HG03571 (cell line): ENCODE results near the gene FGF22.
"Not testable (repeated sequence)": the region's sequence is repeated elsewhere in the genome, so short reads cannot be mapped to it uniquely, and the experiment has no call there.

Source experiments
- ATAC-seq: cut with Tn5 transposase; IDR thresholded peaks from one replicate; pipeline ENCODE4 v1.9.1; 2021; ENCODE audit not compliant: unreplicated experiment

The FGF22 gene

DNA sequence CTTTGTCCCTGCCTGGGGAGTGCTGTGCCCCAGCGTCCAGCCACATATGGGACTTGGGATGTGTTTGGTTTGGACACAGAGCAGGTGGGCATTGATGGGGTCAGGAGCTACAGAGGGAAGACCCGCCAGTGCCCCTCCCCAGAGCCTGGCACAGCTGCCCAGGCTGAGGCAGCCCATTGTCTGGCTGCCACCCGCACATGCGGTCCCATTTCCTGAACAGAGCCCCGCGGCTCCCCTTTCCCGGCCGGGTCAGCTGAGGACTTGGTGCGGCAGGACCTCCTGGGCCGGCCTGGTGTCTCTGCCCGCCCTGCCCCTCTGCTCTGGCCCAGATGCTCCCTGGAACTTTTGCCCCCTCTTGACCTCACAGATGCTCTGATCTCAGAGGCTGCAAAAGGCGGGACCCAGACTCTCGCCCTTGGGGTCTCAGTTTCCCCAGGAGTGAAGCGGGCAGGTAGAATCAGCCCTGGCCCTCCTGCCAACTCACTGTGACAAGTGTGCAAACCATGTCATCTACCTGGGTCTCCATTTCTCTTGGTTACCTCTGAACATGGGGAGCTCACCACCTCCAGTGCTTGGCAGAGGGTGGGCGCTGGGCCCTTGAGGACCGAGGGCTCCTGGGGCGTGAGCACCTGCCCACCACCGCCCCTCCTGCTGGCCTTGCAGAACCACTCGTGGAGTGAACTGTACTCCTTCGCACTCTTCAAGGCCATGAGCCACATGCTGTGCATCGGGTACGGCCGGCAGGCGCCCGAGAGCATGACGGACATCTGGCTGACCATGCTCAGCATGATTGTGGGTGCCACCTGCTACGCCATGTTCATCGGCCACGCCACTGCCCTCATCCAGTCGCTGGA is 32.2 kb upstream of the FGF22 start:
- ATAC-seq = no peak

DNA sequence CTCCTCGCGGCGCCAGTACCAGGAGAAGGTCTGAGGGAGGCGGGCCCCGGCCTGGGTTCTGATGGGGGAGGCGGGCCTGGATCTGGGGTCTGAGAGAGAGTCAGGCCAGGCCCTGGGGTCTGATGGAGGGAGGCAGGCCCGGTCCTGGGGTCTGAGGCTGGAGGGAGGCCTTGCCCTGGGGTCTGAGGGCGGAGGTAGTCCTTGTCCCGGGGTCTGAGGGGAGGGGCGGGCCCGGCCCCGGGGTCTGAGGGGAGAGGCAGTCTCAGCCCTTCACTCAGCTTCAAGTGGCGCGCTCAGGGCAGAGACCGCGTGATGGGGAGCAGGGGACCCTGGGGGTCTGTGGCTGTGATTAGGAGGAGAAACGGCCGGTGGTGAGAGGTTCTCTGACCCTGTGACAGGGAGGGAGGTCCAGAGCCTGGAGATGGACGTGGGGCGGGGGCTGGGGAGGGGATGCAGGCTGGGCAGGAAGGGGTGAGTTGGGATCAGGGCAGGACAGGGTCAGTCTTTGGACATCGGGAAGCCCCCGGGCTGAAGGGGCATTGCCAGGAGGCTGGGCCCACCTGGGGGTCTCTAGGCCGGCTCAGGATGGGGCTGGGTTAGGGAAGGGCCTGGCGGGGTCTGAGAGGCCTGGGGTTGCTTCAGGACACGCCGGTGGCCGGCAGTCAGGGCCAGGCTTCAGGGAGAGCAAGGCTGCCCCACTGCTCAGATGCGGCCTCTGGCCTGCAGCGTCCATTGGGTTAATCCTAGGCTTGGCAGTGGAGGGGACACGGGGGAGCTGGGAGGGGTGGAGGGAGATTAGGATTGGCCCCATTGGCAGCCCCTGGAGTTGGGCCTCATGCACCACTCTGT is 31.3 kb upstream of the FGF22 start:
- ATAC-seq = no peak

DNA sequence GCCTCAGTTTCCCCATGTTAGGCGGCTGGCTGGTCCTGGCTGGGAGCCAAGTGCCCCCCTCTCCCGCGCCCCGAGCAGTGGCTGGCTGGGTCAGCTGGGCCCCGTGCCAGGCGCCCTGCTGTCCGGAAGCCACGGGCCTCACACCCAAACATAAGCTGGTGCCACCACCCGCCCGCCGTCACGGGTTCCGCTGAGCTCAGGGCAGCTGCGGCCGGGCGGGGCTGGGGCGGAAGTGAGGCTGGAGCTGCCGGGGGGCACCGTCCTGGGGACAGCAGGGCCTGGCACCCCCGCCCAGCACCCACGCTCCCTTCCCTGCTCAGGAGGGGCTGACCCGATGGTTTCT is 30.7 kb upstream of the FGF22 start:
- no peak for ATAC-seq

DNA sequence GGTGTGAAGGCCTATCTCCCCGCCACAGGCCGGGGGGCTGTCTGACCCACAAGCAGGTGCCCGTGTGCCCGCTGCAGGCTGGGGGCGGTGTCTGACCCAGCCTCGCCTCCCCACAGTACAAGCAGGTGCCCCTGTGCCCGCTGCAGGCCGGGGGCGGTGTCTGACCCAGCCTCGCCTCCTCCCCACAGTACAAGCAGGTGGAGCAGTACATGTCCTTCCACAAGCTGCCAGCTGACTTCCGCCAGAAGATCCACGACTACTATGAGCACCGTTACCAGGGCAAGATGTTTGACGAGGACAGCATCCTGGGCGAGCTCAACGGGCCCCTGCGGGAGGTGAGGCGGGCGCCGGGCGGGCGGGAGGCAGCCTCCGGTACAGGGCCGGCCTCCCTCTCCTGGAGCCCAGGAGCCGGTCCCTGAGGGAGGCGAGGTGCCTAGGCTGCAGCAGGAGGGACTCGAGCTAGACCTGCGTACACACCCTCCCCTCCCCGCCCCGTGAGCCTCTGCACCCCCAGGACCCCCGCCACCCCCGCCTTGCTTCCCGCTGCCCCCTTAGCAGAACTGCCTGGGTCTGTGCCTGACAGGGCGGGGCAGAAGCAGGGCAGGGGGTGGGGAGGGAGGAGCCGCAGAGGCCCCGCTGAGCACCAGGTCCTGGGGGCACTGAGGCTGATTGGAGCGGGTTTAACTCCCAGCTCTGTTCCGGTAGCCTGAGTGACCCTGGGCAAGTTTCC is 29.4 kb upstream of the FGF22 start:
- no peak for ATAC-seq

DNA sequence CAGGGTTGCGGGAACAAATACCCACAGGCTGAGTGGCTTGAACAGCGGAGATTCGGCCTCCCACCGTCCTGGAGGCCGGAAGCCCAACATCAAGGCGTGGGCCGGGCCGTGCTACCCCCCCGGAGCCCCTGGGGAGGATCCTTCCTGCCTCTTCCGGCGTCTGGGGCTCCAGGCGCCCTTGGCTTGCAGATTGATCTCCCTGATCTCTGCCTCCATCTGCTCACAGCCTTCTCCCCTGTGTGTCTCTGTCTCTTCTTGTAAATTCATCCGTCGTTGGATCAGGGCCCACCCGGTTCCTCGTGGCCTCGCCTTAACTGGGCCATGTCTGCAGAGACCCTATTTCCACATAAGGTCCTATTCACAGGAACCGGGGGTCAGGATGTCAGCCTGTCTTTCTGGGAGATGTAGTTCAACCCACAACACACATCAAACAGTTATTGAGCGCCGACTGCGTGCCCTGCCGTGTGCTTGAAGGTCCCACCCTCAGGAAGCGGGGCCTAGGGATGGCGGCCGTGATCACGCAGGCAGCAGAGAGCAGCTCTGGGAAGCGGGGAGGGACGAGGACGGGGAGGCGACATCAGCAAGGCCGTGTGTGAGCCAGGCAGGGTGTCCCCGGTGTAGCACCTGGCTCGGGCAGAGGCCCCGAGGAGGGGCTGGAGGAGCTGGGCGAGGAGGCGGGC is 28.7 kb upstream of the FGF22 start:
- ATAC-seq = no peak

DNA sequence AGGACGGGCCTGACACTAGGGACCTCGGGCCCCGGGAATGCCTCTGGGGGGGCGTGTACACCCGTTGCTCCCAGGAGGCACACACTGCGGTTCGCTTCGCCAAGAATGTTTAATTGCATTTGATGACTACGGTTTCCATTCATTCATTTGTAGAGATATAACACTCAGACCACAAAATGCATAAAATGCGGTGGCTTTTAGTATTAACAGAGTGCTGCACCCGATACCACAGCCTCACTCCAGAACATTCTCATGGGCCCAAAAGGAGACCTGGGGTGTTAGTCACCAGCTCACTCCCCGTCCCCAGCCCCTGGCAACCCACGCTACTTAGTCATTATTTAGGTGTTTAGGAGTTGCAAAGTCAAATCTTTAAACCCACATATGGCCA is 28.2 kb upstream of the FGF22 start:
- ATAC-seq = no peak

DNA sequence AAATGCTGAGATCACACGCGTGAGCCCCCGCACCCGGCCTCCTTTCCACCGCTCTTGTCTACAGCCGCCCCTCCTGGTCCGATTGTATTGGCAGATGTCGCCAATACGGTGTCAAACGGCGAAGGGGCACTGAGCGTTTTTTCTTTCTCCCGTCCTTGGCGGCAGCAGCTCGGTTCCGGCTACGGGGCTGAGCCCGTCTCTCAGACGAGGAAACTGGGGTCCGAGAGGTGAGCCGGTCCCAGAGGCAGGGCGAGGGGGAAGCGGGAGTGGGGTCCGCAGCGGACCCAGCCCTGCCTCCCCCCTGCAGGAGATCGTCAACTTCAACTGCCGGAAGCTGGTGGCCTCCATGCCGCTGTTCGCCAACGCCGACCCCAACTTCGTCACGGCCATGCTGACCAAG is 26.7 kb upstream of the FGF22 start:
- no peak for ATAC-seq

DNA sequence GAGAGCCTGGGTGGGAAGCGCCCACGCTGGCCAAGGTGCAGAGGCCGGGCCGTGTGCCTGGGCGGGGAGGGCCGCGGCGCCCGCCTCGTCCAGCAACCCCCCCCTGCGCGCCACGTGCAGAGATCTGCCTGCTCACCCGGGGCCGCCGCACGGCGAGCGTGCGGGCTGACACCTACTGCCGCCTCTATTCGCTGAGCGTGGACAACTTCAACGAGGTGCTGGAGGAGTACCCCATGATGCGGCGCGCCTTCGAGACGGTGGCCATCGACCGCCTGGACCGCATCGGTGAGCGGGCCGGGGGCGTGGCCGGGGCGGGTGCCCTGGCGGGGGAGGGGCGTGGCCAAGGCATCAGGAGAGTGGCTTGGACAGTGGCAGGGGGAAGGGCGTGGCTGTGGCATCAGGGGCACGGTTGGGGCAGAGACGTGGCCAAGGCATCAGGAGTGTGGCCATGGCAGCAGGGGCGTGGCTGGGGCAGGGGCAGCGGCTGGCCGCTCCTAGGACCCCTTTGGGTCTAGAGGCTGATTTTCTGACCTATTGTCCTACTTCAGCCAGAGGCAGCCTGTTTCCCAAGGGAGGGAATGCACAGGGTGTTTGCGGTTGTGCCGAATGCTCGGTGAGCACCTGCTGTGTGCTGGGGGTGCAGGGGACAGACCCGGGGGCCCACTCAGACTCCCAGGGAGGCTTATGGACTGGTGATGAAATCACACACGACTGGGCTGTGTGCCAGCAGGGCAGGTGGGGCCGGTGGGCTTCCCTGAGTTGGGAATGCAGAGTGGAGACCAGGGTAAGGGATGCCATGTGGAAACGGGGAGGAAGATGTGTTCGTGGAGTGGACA is 25.7 kb upstream of the FGF22 start:
- ATAC-seq = no peak

DNA sequence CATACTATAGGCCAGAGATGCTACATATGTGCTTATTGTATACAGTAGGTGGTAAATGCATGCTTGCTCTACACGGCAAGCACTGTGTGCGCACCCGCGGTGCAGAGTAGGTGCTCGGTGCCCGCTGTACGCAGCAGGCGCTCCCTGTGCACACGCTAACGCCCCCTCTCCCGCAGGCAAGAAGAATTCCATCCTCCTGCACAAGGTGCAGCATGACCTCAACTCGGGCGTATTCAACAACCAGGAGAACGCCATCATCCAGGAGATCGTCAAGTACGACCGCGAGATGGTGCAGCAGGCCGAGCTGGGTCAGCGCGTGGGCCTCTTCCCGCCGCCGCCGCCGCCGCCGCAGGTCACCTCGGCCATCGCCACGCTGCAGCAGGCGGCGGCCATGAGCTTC is 24.1 kb upstream of the FGF22 start:
- no peak for ATAC-seq

DNA sequence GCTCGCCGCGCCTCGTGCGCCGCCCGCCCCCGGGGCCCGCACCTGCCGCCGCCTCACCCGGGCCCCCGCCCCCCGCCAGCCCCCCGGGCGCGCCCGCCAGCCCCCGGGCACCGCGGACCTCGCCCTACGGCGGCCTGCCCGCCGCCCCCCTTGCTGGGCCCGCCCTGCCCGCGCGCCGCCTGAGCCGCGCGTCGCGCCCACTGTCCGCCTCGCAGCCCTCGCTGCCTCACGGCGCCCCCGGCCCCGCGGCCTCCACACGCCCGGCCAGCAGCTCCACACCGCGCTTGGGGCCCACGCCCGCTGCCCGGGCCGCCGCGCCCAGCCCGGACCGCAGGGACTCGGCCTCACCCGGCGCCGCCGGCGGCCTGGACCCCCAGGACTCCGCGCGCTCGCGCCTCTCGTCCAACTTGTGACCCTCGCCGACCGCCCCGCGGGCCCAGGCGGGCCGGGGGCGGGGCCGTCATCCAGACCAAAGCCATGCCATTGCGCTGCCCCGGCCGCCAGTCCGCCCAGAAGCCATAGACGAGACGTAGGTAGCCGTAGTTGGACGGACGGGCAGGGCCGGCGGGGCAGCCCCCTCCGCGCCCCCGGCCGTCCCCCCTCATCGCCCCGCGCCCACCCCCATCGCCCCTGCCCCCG is 23.5 kb upstream of the FGF22 start:
- ATAC-seq = no peak

DNA sequence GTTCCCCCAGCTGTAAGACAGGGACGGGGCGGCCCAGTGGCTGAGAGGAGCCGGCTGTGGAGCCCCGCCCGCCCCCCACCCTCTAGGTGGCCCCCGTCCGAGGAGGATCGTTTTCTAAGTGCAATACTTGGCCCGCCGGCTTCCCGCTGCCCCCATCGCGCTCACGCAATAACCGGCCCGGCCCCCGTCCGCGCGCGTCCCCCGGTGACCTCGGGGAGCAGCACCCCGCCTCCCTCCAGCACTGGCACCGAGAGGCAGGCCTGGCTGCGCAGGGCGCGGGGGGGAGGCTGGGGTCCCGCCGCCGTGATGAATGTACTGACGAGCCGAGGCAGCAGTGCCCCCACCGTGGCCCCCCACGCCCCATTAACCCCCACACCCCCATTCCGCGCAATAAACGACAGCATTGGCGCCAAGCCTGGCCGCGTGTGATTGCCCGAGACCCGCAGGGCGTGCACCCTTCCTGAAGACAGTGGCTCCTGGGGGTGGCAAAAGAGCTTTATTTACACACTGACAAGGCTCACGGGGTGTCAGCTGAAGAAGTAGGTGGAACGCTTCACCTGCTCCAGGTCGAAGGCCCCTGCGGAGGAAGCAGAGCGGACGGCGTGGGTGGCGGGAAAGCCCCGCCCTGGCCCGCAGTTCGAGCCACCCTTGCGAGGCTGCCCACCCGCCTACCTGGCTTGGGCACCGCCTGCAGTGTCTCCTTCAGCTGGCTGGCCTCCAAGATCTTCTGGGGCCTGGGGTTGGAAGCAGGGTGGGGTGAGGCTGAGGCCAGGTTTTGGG is 22.7 kb upstream of the FGF22 start:
- no peak for ATAC-seq

DNA sequence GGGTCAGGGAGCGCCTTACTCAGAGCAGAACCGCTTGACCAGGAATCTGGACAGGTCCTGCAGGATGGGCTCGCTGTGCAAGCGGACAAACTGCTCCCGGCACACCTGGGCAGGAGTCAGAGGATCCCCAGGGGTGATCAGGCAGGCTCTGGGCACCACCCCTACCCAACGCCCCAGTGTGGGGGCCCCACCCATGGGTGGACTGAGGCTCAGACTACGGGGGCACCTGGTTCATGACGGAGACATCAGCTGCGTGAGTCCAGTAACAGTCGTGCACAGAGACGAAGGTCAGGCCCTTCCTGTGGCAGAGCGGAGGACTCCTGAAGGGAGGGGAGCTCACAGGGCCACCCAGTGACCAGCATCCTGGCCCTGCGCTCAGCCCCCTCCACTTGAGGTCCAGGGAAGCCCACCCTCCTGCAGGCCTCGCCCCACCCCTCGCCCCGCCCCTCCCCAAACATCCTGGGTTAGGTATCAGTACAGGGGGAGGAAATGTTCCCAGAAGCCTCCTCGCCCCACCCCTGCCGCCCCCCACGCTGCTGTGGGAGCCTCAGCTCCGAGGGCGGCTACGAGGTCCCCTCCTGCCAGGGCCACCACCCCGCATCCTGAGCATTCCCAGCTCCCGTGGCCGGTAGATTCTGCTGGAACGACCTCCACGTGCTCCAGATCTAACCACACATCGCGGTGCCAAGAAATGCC is 22.0 kb upstream of the FGF22 start:
- no peak for ATAC-seq

DNA sequence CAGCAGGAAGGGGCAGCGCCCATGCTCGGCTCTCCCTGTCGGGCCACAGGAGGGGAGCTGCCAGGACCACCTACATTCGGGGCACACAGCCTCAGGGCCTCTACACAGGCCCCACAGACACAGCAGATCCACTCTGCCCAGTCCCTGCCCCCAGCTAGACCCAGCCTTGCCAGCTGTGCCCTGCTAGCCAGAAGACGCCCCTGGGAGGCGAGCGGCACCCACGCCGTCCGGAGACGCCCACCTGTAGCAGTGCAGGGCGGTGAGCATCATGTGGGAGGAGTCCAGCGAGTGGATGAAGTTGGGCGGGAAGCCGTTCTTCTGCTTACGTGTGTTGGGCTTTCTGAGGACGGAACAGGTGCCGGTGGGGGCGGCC is 21.4 kb upstream of the FGF22 start:
- ATAC-seq = no peak

DNA sequence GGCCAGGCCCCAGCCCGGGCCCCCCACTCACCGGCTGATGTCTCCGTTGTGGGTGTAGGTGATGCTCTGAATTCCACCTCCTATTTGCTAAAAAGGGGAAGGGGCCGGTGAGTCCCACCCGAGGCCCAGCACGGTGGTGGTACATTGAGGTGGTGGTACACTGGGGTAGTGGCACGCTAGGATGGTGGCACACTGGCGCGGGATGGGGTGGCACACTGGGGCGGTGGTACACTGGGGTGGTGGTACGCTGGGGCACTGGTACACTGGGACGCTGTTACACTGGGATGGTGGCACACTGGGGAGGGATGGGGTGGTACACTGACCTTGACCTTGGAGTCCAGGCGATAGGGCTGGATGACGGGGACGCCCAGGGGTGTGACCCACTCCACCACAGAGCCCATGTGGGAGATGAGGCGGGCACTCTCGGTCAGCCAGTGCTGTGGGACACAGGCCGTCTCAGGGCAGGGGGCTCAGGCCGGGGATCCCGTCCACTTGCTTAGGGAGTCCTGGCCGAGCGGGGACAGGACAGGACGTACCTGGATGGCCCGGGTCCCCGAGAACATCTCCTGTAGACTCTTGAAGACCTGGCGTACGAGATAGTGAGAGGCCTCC is 20.9 kb upstream of the FGF22 start:
- no peak for ATAC-seq

DNA sequence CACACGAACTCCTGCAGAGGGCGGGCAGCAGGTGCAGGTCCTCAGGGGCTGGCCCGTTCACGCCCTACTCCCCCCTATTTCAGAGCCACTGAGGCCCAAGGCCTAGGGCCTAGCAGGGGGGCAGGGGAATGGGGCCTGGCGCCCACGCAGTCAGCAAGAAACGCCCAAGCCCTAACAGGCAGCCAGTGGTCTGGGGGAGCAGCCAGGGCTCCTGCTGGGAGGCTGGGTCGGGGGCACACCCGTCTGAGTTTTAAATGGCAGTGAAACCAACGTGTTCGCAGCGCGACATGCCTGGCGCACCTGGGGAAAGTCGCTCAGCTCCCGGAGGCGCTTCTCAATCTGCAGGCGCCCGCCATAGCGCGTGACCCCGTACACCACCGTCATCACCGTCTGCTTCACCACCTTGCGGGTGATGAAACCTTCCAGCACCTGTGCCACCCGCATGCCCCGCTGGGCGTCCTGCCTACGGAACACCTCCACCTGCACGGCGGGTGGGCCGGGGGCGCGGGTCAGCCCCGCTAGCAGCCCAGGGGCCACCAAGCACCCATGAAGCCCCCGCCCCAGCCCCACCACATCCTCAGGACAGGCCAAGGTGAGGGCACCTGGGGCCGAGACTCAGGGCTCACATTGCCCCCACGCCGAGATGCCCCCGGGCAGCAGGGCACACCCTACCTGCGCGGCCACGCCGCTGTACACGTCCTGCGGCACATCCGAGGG is 20.2 kb upstream of the FGF22 start:
- ATAC-seq = no peak

DNA sequence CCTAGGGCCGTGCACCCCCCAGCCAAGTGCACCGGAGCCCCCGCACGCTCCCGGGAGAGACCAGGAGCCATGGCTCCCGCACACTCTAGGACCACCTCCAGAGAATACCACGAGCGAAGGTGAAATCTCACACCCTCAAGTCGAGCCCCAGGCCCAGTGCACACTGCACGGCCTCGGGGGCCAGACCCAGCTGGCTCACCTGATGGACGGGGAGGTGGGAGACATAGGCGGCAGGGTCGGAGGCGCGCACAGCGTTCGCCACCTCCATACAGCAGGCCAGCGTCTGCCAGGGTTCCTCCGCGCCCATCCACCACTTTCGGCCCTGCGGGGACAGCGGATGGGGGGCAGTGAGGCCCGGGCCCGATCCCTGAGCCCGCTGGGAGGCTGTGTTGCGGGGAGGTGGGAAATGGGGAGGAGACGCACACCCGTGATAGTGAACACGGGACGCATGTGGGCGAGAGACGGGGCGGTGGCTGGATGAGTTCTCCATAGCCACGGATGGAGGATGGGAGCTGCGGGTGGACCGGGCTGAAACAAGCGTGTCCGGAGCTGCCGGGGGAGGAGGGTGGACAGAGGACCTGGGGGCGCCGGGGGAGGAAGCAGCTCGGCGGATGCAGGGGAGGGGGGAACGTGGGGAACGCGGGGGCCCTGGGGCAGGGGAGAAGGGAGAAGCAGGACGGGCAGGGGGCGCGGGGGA is 19.4 kb upstream of the FGF22 start:
- ATAC-seq = no peak

DNA sequence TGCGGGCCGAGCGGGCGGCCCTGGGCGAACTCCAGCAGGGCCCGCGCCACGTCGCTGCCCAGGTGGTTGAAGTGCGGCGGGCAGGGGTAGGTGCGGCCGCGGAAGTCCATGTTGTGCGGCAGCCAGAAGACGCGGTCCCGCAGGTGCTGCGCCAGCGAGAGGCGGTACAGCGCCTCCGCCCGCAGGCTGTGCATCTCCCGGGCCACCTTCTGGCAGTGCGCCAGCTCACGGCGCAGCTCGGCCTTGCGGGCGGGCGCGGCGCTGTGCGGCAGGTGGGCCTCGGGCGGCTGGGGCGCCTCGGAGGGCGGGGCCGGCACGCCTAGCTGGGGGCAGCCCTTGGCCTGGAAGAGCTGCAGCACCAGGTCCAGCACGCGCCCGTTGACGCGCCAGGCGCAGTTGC is 18.5 kb upstream of the FGF22 start:
- ATAC-seq = not testable (repeated sequence)
